GM23338 (cell line): Measurements from ENCODE around the gene EFR3B. TPM values are rescaled to one million over a fixed set of nuclear protein-coding genes. Genes with fewer than 3 reads are reported as not detected.

Experiments
- NANOG ChIP-seq: IDR thresholded peaks from 2 replicates; pipeline ENCODE4 v1.6.1; 2016; ENCODE audit warnings: antibody characterized with exemption, borderline replicate concordance
- ZNF114 ChIP-seq: fragments of 250-450 bp; sonication (Bioruptor Pico); IDR thresholded peaks from 2 replicates; pipeline ENCODE4 v1.5.0; 2020; ENCODE audit warnings: mild to moderate bottlenecking, moderate library complexity
- ZNF331 ChIP-seq: fragments of 250-450 bp; sonication (Bioruptor Pico); IDR thresholded peaks from 2 replicates; pipeline ENCODE4 v1.5.0; 2020; ENCODE audit warnings: low read depth, mild to moderate bottlenecking, moderate library complexity
- polyA plus RNA-seq: library from polyadenylated mRNA; unstranded; fragments of >200 nt; fragmentation: Nextera tagmentation; extraction: Ambion mirVana; gene quantifications from 2 replicates; pipeline ENCODE4 v1.2.1, GENCODE V29; 2016
- total RNA-seq: library from RNA; depleted of rRNA; stranded (reverse); fragments of >200 nt; shearing (Covaris generic); gene quantifications from 2 replicates; pipeline ENCODE4 v1.2.3, GENCODE V29; 2014
- TF ChIP-seq, protein P1 (sequence below): fragments of 250-450 bp; sonication (Bioruptor Pico); IDR thresholded peaks from 2 replicates; pipeline ENCODE4 v1.5.0; 2020; ENCODE audit warnings: mild to moderate bottlenecking, moderate library complexity
- TF ChIP-seq, protein P2 (sequence below), 2 experiments: fragments of 200-600 bp in 1 of 2; sonication (generic) in 1 of 2; conservative IDR thresholded peaks; 2 replicates each; pipeline versions ENCODE4 v1.5.1 to v1.6.1; 2016 to 2017; ENCODE audit warnings: antibody characterized with exemption in 2 of 2, low read depth in 2 of 2, mild to moderate bottlenecking in 2 of 2, moderate library complexity in 1 of 2
- TF ChIP-seq, protein P3 (sequence below): IDR thresholded peaks from 2 replicates; pipeline ENCODE4 v1.6.1; 2016; ENCODE audit warnings: antibody characterized with exemption

The EFR3B gene
- total and polyA plus RNA-seq, 2 experiments from 2014 or later: 3.3 to 10.7 TPM

DNA sequence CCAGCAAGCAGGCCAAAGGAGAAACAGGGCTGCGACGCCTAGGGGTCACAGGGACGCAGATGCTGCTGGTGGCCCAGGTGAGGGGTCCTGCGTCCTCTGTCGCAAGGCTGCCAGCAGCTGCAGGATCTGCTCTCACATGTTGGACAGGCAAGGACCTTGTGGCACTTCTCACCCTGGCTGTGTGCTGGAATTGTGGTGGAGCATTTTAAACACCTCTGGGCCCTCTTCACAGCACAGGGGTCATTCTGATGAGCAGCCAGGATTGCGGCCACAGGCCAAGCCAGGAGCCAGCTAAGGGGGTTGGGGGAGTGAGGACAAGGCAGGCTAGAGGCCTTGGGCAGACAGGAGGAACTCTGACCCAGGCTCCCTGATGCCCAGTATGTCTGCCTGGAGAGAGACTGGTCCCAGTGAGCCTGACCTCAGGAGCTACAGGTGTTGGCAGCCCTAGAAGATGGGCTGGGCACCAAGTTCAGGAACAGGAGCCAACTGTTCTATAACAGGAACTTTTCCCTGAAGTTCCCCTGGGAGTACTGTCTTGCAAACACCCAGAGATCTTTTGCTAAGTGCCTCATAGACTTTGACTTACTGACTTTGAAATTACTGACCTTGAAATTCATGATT, 40.2 kb downstream of the EFR3B start (continued):
- TF ChIP-seq, protein P1, sequence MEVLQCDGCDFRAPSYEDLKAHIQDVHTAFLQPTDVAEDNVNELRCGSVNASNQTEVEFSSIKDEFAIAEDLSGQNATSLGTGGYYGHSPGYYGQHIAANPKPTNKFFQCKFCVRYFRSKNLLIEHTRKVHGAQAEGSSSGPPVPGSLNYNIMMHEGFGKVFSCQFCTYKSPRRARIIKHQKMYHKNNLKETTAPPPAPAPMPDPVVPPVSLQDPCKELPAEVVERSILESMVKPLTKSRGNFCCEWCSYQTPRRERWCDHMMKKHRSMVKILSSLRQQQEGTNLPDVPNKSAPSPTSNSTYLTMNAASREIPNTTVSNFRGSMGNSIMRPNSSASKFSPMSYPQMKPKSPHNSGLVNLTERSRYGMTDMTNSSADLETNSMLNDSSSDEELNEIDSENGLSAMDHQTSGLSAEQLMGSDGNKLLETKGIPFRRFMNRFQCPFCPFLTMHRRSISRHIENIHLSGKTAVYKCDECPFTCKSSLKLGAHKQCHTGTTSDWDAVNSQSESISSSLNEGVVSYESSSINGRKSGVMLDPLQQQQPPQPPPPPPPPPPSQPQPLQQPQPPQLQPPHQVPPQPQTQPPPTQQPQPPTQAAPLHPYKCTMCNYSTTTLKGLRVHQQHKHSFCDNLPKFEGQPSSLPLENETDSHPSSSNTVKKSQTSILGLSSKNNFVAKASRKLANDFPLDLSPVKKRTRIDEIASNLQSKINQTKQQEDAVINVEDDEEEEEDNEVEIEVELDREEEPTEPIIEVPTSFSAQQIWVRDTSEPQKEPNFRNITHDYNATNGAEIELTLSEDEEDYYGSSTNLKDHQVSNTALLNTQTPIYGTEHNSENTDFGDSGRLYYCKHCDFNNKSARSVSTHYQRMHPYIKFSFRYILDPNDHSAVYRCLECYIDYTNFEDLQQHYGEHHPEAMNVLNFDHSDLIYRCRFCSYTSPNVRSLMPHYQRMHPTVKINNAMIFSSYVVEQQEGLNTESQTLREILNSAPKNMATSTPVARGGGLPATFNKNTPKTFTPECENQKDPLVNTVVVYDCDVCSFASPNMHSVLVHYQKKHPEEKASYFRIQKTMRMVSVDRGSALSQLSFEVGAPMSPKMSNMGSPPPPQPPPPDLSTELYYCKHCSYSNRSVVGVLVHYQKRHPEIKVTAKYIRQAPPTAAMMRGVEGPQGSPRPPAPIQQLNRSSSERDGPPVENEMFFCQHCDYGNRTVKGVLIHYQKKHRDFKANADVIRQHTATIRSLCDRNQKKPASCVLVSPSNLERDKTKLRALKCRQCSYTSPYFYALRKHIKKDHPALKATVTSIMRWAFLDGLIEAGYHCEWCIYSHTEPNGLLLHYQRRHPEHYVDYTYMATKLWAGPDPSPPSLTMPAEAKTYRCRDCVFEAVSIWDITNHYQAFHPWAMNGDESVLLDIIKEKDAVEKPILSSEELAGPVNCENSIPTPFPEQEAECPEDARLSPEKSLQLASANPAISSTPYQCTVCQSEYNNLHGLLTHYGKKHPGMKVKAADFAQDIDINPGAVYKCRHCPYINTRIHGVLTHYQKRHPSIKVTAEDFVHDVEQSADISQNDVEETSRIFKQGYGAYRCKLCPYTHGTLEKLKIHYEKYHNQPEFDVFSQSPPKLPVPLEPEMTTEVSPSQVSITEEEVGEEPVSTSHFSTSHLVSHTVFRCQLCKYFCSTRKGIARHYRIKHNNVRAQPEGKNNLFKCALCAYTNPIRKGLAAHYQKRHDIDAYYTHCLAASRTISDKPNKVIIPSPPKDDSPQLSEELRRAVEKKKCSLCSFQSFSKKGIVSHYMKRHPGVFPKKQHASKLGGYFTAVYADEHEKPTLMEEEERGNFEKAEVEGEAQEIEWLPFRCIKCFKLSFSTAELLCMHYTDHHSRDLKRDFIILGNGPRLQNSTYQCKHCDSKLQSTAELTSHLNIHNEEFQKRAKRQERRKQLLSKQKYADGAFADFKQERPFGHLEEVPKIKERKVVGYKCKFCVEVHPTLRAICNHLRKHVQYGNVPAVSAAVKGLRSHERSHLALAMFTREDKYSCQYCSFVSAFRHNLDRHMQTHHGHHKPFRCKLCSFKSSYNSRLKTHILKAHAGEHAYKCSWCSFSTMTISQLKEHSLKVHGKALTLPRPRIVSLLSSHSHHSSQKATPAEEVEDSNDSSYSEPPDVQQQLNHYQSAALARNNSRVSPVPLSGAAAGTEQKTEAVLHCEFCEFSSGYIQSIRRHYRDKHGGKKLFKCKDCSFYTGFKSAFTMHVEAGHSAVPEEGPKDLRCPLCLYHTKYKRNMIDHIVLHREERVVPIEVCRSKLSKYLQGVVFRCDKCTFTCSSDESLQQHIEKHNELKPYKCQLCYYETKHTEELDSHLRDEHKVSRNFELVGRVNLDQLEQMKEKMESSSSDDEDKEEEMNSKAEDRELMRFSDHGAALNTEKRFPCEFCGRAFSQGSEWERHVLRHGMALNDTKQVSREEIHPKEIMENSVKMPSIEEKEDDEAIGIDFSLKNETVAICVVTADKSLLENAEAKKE (CRISPR knock-in tag): no peak
- TF ChIP-seq, protein P2, sequence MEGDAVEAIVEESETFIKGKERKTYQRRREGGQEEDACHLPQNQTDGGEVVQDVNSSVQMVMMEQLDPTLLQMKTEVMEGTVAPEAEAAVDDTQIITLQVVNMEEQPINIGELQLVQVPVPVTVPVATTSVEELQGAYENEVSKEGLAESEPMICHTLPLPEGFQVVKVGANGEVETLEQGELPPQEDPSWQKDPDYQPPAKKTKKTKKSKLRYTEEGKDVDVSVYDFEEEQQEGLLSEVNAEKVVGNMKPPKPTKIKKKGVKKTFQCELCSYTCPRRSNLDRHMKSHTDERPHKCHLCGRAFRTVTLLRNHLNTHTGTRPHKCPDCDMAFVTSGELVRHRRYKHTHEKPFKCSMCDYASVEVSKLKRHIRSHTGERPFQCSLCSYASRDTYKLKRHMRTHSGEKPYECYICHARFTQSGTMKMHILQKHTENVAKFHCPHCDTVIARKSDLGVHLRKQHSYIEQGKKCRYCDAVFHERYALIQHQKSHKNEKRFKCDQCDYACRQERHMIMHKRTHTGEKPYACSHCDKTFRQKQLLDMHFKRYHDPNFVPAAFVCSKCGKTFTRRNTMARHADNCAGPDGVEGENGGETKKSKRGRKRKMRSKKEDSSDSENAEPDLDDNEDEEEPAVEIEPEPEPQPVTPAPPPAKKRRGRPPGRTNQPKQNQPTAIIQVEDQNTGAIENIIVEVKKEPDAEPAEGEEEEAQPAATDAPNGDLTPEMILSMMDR (conservative IDR thresholded peaks at IDR 0.05; ENCODE audit: low read depth in 2 of 2): no peak
- no peak for TF ChIP-seq NANOG
- TF ChIP-seq ZNF114 (CRISPR knock-in tag): no peak
- TF ChIP-seq, protein P3, sequence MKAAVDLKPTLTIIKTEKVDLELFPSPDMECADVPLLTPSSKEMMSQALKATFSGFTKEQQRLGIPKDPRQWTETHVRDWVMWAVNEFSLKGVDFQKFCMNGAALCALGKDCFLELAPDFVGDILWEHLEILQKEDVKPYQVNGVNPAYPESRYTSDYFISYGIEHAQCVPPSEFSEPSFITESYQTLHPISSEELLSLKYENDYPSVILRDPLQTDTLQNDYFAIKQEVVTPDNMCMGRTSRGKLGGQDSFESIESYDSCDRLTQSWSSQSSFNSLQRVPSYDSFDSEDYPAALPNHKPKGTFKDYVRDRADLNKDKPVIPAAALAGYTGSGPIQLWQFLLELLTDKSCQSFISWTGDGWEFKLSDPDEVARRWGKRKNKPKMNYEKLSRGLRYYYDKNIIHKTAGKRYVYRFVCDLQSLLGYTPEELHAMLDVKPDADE: no peak
- no peak for TF ChIP-seq ZNF331
